K562 (cell line): ENCODE measurements around the gene CSNK1A1. TPM values are rescaled to one million over a fixed set of nuclear protein-coding genes. Genes with fewer than 3 reads are reported as not detected.

Experiments
- BRCA1 ChIP-seq, 2 experiments: fragments of 450-650 bp in 1 of 2; sonication (generic) in 1 of 2; formaldehyde crosslinking in 1 of 2; IDR thresholded peaks; 2 replicates each; pipeline versions ENCODE4 v1.5.0 to v1.6.1; 2017 to 2020; ENCODE audit warnings: mild to moderate bottlenecking in 1 of 2, missing genetic modification reagents in 1 of 2
- BRD4 ChIP-seq: fragments of 200-600 bp; sonication (generic); IDR thresholded peaks from 2 replicates; pipeline ENCODE4 v1.6.1; 2017; ENCODE audit warnings: inconsistent platforms
- HCFC1 ChIP-seq: IDR thresholded peaks from 2 replicates; pipeline ENCODE4 v1.6.1; 2012; ENCODE audit warnings: low read depth, low read length, improper control_type of control experiment
- KHSRP ChIP-seq: fragments of 450-650 bp; IDR thresholded peaks from 2 replicates; pipeline ENCODE4 v1.6.1; 2017
- NEUROD1 ChIP-seq: fragments of 150-350 bp; IDR thresholded peaks from 2 replicates; pipeline ENCODE4 v1.6.1; 2014; ENCODE audit warnings: borderline replicate concordance, low read length, low read depth; ENCODE audit not compliant: partially characterized antibody
- PRMT5 ChIP-seq: sonication (generic); formaldehyde crosslinking; IDR thresholded peaks from 2 replicates; pipeline ENCODE4 v1.5.0; 2020; ENCODE audit warnings: missing genetic modification reagents
- SAFB ChIP-seq: fragments of 200-400 bp; formaldehyde crosslinking; IDR thresholded peaks from 2 replicates; pipeline ENCODE4 v1.6.1; 2017; ENCODE audit warnings: low read depth, low read length, borderline replicate concordance
- TAF7 ChIP-seq: fragments of 450-650 bp; IDR thresholded peaks from 2 replicates; pipeline ENCODE4 v1.6.1; 2016; ENCODE audit warnings: missing genetic modification characterization, missing compliant biosample characterization
- ZNF431 ChIP-seq: sonication (generic); formaldehyde crosslinking; IDR thresholded peaks from 2 replicates; pipeline ENCODE4 v1.8.0; 2022; ENCODE audit warnings: mild to moderate bottlenecking, missing genetic modification reagents
- ZNF785 ChIP-seq: fragments of 250-450 bp; sonication (Bioruptor Pico); IDR thresholded peaks from 2 replicates; pipeline ENCODE4 v1.4.0; 2020; ENCODE audit warnings: mild to moderate bottlenecking
- polyA plus RNA-seq, 8 experiments: library from polyadenylated mRNA; depleted of rRNA in 4 of 8; stranded (reverse) in 5 of 8; unstranded in 3 of 8; fragments of >200 nt; fragmentation: Nextera tagmentation in 2 of 8; fragmentation: Illumina TruSeq in 1 of 8; extraction: Ambion mirVana in 2 of 8; extraction: Trizol in 1 of 8; gene quantifications; 2 replicates each; pipeline versions ENCODE4 v1.2.1 to v1.2.3, GENCODE V29; 2011 to 2014; ENCODE audit warnings: inconsistent platforms in 1 of 8, missing spikeins in 1 of 8
- total RNA-seq, 7 experiments: library from RNA; depleted of rRNA in 6 of 7; stranded (reverse); fragments of >200 nt in 6 of 7; fragmentation: Illumina TruSeq in 2 of 7; extraction: Trizol in 2 of 7; gene quantifications; 2 replicates each; pipeline versions ENCODE4 v1.2.1 to v1.2.3, GENCODE V29; 2011 to 2021; ENCODE audit warnings: low replicate concordance in 1 of 7
- TF ChIP-seq, protein P1 (sequence below), 2 experiments: fragments of 450-650 bp; formaldehyde crosslinking in 1 of 2; IDR thresholded peaks; 2 replicates each; pipeline versions ENCODE4 v1.4.0 to v1.6.1; 2014 to 2020; ENCODE audit warnings: mild to moderate bottlenecking in 2 of 2, borderline replicate concordance in 1 of 2, low read depth in 1 of 2
- TF ChIP-seq, protein P2 (sequence below): sonication (generic); IDR thresholded peaks from 2 replicates; pipeline ENCODE4 v1.6.1; 2016
- TF ChIP-seq, protein P3 (sequence below): fragments of 450-650 bp; IDR thresholded peaks from 2 replicates; pipeline ENCODE4 v1.6.1; 2018; ENCODE audit not compliant: partially characterized antibody

CSNK1A1 gene
- total and polyA plus RNA-seq, 9 of the 15 experiments (the other 6 are each of a cell fraction or from before 2014, with no cell fraction given) = 49.1 to 196 (median 154) TPM

DNA sequence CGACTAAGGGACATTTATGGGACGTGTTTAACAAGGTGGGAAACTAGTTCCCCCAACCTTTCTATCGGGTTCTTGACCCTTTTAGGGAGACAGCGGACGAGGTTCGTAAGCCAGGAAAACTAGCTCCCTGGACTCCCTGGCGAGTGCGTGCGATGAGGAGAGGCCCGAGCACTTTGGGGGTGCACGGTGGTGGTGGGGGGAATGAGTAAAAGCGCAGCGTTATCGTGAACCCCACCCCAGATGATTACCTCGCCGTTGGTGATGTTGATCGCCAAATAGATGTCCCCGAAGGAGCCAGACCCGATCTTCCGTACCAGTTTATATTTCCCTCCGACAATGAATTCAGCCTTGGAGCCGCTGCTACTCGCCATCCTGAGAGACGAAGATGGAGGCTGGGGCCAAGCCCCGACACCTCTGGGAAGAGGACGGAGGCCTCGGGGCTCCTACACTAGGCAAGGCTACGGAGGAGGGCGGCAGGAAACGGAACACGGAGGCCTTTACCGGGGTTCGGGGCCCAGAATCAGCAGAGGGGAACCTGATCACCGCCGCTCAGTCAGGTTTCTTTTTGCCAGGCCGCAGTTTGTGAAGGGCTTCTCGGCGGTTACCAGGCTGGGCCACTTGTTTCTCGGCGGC lies 529 bp downstream of the CSNK1A1 start (continued):
- TF ChIP-seq, protein P1, sequence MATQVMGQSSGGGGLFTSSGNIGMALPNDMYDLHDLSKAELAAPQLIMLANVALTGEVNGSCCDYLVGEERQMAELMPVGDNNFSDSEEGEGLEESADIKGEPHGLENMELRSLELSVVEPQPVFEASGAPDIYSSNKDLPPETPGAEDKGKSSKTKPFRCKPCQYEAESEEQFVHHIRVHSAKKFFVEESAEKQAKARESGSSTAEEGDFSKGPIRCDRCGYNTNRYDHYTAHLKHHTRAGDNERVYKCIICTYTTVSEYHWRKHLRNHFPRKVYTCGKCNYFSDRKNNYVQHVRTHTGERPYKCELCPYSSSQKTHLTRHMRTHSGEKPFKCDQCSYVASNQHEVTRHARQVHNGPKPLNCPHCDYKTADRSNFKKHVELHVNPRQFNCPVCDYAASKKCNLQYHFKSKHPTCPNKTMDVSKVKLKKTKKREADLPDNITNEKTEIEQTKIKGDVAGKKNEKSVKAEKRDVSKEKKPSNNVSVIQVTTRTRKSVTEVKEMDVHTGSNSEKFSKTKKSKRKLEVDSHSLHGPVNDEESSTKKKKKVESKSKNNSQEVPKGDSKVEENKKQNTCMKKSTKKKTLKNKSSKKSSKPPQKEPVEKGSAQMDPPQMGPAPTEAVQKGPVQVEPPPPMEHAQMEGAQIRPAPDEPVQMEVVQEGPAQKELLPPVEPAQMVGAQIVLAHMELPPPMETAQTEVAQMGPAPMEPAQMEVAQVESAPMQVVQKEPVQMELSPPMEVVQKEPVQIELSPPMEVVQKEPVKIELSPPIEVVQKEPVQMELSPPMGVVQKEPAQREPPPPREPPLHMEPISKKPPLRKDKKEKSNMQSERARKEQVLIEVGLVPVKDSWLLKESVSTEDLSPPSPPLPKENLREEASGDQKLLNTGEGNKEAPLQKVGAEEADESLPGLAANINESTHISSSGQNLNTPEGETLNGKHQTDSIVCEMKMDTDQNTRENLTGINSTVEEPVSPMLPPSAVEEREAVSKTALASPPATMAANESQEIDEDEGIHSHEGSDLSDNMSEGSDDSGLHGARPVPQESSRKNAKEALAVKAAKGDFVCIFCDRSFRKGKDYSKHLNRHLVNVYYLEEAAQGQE (IDR thresholded peaks at IDR 0.05; ENCODE audit: borderline replicate concordance) = no peak
- TF ChIP-seq, protein P1 (CRISPR knock-in tag; IDR thresholded peaks at IDR 0.05; ENCODE audit: low read depth) = no peak
- TF ChIP-seq BRD4 (0 out of 2 replicates have a peak, but pooled peaks have one; percentile 3), HCFC1 (no peak), PRMT5 (0 out of 2 replicates have a peak, but pooled peaks have one; percentile 9), ZNF785 (no peak), NEUROD1 (no peak), SAFB (no peak), BRCA1 (IDR thresholded peaks at IDR 0.05) (no peak), BRCA1 (CRISPR knock-in tag; IDR thresholded peaks at IDR 0.05) (no peak), KHSRP (no peak), TAF7 (tag) (peak; percentile 65; the same call in 1 of the 2 replicates), ZNF431 (CRISPR knock-in tag) (peak; percentile 64; the same call in 1 of the 2 replicates)
- TF ChIP-seq, protein P2, sequence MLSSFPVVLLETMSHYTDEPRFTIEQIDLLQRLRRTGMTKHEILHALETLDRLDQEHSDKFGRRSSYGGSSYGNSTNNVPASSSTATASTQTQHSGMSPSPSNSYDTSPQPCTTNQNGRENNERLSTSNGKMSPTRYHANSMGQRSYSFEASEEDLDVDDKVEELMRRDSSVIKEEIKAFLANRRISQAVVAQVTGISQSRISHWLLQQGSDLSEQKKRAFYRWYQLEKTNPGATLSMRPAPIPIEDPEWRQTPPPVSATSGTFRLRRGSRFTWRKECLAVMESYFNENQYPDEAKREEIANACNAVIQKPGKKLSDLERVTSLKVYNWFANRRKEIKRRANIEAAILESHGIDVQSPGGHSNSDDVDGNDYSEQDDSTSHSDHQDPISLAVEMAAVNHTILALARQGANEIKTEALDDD = no peak
- TF ChIP-seq, protein P3, sequence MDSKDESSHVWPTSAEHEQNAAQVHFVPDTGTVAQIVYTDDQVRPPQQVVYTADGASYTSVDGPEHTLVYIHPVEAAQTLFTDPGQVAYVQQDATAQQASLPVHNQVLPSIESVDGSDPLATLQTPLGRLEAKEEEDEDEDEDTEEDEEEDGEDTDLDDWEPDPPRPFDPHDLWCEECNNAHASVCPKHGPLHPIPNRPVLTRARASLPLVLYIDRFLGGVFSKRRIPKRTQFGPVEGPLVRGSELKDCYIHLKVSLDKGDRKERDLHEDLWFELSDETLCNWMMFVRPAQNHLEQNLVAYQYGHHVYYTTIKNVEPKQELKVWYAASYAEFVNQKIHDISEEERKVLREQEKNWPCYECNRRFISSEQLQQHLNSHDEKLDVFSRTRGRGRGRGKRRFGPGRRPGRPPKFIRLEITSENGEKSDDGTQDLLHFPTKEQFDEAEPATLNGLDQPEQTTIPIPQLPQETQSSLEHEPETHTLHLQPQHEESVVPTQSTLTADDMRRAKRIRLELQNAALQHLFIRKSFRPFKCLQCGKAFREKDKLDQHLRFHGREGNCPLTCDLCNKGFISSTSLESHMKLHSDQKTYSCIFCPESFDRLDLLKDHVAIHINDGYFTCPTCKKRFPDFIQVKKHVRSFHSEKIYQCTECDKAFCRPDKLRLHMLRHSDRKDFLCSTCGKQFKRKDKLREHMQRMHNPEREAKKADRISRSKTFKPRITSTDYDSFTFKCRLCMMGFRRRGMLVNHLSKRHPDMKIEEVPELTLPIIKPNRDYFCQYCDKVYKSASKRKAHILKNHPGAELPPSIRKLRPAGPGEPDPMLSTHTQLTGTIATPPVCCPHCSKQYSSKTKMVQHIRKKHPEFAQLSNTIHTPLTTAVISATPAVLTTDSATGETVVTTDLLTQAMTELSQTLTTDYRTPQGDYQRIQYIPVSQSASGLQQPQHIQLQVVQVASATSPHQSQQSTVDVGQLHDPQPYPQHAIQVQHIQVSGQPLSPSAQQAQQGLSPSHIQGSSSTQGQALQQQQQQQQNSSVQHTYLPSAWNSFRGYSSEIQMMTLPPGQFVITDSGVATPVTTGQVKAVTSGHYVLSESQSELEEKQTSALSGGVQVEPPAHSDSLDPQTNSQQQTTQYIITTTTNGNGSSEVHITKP = no peak
